ENCODE results near the gene IL24. TPM values are rescaled to one million over a fixed set of nuclear protein-coding genes. Genes with fewer than 3 reads are reported as not detected.

Gene IL24, protein sequence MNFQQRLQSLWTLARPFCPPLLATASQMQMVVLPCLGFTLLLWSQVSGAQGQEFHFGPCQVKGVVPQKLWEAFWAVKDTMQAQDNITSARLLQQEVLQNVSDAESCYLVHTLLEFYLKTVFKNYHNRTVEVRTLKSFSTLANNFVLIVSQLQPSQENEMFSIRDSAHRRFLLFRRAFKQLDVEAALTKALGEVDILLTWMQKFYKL
- 1.6 TPM in 1 of 2 replicates, not detected in the other for total RNA-seq

DNA sequence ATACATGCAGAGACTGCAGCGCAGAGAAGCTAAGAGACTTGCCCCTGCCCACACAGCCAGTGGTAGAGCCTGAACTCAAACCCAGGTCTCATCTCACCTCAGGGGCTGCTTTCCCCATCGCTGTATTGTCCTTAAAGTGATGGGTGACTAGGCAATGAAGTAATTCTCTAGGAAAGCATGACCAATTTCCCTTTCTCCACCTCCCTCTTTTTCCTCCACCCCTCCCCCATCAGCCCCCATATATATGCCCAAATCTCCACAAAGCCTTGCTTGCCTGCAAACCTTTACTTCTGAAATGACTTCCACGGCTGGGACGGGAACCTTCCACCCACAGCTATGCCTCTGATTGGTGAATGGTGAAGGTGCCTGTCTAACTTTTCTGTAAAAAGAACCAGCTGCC is at the start of gene IL24:
IL24 (plus strand) TSS at position 269 of the 400 bp plus-strand sequence. CDS start 390 bp downstream, outside the sequence.

DNA sequence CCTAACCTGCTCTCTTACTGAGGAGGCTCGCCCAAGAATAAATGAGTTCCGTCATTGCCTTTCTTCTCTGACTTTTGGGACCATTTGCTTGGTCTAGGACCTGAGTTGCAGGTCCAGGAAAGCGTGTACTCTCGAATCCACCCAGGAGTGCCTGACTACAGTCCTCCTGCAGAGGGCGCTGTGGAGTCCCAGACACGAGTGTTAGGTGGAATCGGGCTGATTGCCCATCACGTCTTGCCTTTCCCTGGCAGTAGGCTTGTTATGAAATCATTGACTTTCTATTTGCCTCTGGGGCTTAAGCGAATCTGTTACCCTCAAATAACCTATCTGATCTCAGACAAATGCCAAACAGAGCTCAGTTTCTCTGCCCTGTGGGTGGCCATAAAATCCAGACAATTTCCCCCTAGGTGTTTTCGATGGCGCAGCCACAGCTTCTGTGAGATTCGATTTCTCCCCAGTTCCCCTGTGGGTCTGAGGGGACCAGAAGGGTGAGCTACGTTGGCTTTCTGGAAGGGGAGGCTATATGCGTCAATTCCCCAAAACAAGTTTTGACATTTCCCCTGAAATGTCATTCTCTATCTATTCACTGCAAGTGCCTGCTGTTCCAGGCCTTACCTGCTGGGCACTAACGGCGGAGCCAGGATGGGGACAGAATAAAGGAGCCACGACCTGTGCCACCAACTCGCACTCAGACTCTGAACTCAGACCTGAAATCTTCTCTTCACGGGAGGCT is 32.1 kb upstream of the IL24 start, which contains the start of gene IL20:
IL20 (plus strand) TSS at position 685 of the 733 bp plus-strand sequence. CDS start 230 bp downstream, outside the sequence.

DNA sequence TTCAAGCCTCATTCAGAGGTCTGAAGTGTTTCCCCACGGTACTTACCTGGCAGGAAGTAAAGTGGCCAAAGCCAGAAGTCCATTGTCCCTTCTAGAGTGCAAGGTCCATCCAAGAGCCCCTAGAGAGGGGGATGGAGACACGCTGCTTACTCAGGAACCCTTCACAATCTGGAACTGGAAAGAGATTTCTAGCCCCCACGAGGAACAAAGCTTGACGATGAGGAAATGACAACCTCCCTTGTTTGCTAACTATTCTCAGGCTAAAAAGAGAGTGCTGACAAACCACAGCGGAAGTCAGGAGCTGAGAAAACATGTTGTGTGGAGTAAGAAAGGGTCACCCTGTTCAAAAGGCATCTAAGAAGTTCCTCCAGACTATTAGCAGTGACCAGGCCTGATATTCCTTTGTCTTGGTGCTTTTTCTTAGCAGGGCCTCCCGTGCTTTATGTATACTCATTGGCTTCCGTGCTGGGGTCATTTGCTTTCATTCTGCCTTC is 24.6 kb downstream of the IL24 start, which contains the start of gene FCMR:
FCMR (minus strand) TSS at position 170 of the 494 bp plus-strand sequence; CDS start at position 83, 87 bp downstream.

DNA sequence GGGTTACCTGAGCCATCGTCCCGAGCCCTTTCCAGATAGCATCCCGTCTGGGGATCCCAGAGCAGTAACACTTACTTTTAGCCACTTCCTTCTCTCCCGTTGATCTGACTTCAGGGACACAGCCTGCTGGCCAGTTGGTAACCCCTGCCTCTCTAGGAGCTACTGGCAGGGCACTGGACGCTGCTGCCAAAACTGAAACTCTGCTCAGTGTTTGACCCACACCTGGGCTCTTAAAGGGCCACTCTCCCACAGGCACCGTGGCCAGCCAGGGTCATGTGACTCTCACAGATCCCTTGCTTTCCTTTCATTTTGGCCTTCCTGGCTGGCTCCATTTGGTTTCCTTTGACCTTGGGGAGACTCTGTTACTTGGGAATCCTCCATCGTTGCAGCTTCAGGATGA is 49.0 kb downstream of the IL24 start, which contains the start of gene PIGR:
PIGR (minus strand) TSS at position 206 of the 400 bp plus-strand sequence. CDS start 5,935 bp downstream, outside the sequence.

Other genes with a start within 250 kb of the IL24 start
- 50.3 and 53.9 TPM in 2 replicates for gene MAPKAPK2, start 212.5 kb upstream of the IL24 start, total RNA-seq
- gene IL19, start 126.7 kb upstream of the IL24 start, total RNA-seq, result not detected in 2 replicates
- not detected in 2 replicates for gene IL10, start 124.9 kb upstream of the IL24 start, total RNA-seq
- gene IL20, start 31.8 kb upstream of the IL24 start, total RNA-seq, result not detected in 2 replicates
- gene FCMR, start 24.5 kb downstream of the IL24 start, total RNA-seq, result 1.2 TPM in 1 of 2 replicates, not detected in the other
- under 0.01 TPM in 1 of 2 replicates, not detected in the other for gene PIGR, start 49.0 kb downstream of the IL24 start, total RNA-seq
- gene FCAMR, start 73.0 kb downstream of the IL24 start, total RNA-seq, result not detected in 2 replicates
- not detected in 2 replicates for gene C1orf116, start 135.3 kb downstream of the IL24 start, total RNA-seq
- 2.6 and 5.0 TPM in 2 replicates for gene YOD1, start 153.8 kb downstream of the IL24 start, total RNA-seq
- 1.2 TPM in 2 replicates for gene PFKFB2, start 155.8 kb downstream of the IL24 start, total RNA-seq
- gene C4BPB, start 191.4 kb downstream of the IL24 start, total RNA-seq, result not detected in 2 replicates
- gene C4BPA, start 206.8 kb downstream of the IL24 start, total RNA-seq, result not detected in 2 replicates

Data from myometrial cell (primary cell).